ENCODE measurements around the gene ZNF385B. TPM values are rescaled to one million over a fixed set of nuclear protein-coding genes. Genes with fewer than 3 reads are reported as not detected.
A peak's percentile ranks its signal among the peaks of the same experiment; 100 is the strongest.

ZNF385B gene
- total RNA-seq, 1 experiment from 2014 or later = 9.3 TPM

DNA sequence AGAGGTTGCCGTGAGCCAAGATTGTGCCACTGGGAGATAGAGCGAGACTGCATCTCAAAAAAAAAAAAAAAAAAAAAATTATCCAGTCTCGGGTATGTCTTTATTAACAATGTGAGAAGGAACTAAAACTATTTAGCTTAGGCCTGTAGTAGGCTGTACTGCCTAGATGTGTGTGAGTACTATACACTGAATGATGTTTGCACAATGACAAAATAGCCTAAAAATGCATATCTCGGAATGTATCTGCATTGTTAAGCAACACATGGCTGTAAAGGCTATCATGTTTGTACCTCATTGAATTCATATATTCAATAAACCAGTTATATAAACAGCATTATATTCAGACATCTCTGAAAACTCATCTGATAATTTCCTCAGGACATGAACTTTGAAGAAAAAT is 405.6 kb downstream of the ZNF385B start (continued):
- TF ChIP-seq REST (IDR thresholded peaks at IDR 0.05; ENCODE audit: low read depth) = no peak

GRCh38 chr2:179455172-179455524 is 406.3 kb downstream of the ZNF385B start:
- BruUV-seq (replicated peaks) = no TSS peak
- intact Hi-C loops (cut with micrococcal nuclease) = no loop called here
- Histone ChIP-seq H4K20me1 (ENCODE audit: insufficient read depth) (no peaks in the 10 kb centered on the region), H3K27ac (ENCODE audit: low read depth, low read length) (no peak overlapping the region), H3K4me2 (ENCODE audit: low read length) (peak overlapping the region; percentile 24), H3K36me3 (ENCODE audit: control insufficient read depth in 1 of 2, insufficient read depth in 2 of 2, low read length in 2 of 2) (0 out of 4 replicates have a peak, but pooled peaks cover 0 to 11% of the 10 kb centered on the region in 2 experiments), H3K79me2 (ENCODE audit: insufficient read depth, low read length) (no peaks in the 10 kb centered on the region), H3K9me2 (ENCODE audit: insufficient read depth) (no peaks in the 10 kb centered on the region), H2AFZ (ENCODE audit: low read depth, low read length, poor library complexity, severe bottlenecking) (no peak overlapping the region), H3K9me3 (ENCODE audit: control insufficient read depth in 1 of 2, insufficient read depth in 1 of 2, low read depth in 1 of 2, low read length in 2 of 2) (peaks cover 0 to 8% of the 10 kb centered on the region in 2 experiments; a peak in 1 of 4 replicates), H3K9ac (ENCODE audit: low read length) (no peak overlapping the region), H3K27me3 (ENCODE audit: insufficient read depth, low read length) (no peaks in the 10 kb centered on the region), H3K4me3 (replicated peaks in 1 of 2; ENCODE audit: low read depth in 1 of 2, low read length in 2 of 2) (no peak overlapping the region), H3K4me1 (ENCODE audit: control insufficient read depth in 1 of 2, insufficient read depth in 2 of 2, low read length in 2 of 2) (peaks cover 2 to 29% of the 10 kb centered on the region in 2 experiments)
- ChIA-PET POLR2A (interaction anchor here (1.0 kb wide), 1 partner anchor 126 kb away, joined by 3 read pairs; no protein-coding TSS in a partner anchor), RAD21 (ENCODE audit: low non-redundant PET in 1 of 2, low total read pairs in 2 of 2, uncharacterized antibody in 2 of 2, unreplicated experiment in 2 of 2) (no interaction called here), CTCF (interaction anchor here (0.7 to 1.1 kb wide), 3 partner anchors 13 to 44 kb away, joined by 3 to 4 read pairs (median 3); no protein-coding TSS in a partner anchor)
- no peak for DNase-seq (ENCODE audit: low read depth, low spot score)
- peak; percentile 27 for ATAC-seq
- TF ChIP-seq SRF (IDR thresholded peaks at IDR 0.05; ENCODE audit: low read depth) = 0 out of 2 replicates have a peak, but pooled peaks have one; percentile 1
- TF ChIP-seq, protein P1, sequence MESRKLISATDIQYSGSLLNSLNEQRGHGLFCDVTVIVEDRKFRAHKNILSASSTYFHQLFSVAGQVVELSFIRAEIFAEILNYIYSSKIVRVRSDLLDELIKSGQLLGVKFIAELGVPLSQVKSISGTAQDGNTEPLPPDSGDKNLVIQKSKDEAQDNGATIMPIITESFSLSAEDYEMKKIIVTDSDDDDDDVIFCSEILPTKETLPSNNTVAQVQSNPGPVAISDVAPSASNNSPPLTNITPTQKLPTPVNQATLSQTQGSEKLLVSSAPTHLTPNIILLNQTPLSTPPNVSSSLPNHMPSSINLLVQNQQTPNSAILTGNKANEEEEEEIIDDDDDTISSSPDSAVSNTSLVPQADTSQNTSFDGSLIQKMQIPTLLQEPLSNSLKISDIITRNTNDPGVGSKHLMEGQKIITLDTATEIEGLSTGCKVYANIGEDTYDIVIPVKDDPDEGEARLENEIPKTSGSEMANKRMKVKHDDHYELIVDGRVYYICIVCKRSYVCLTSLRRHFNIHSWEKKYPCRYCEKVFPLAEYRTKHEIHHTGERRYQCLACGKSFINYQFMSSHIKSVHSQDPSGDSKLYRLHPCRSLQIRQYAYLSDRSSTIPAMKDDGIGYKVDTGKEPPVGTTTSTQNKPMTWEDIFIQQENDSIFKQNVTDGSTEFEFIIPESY (IDR thresholded peaks at IDR 0.05; ENCODE audit: extremely low read depth, insufficient replicate concordance, low read length) = no peak

Measured in HCT116 (cell line).